ENCODE data around the gene CALM1.
A peak's percentile ranks its signal among the peaks of the same experiment; 100 is the strongest.

CALM1 gene

GRCh38 chr14:90444077-90444696, 47.4 kb downstream of the CALM1 start:
- TF ChIP-seq CTCF (IDR thresholded peaks at IDR 0.05; ENCODE audit: insufficient read depth, low read depth, low read length, missing control alignments): no peak
- H3K4me3 ChIP-seq (ENCODE audit: low read length): no peak overlapping the region
- peak; percentile 100 for DNase-seq (ENCODE audit: low read depth)

GRCh38 chr14:90445011-90445410, 48.2 kb downstream of the CALM1 start:
- no peak overlapping the region for H3K4me3 ChIP-seq (ENCODE audit: low read length)
- no peak for TF ChIP-seq CTCF (IDR thresholded peaks at IDR 0.05; ENCODE audit: insufficient read depth, low read depth, low read length, missing control alignments)
- DNase-seq (ENCODE audit: low read depth): peak; percentile 46

GRCh38 chr14:90446405-90446804, 49.6 kb downstream of the CALM1 start:
- H3K4me3 ChIP-seq (ENCODE audit: low read length): no peak overlapping the region
- peak; percentile 49 for DNase-seq (ENCODE audit: low read depth)
- TF ChIP-seq CTCF (IDR thresholded peaks at IDR 0.05; ENCODE audit: insufficient read depth, low read depth, low read length, missing control alignments): no peak

- no peak overlapping the region for H3K4me3 ChIP-seq (ENCODE audit: low read length)
- DNase-seq (ENCODE audit: low read depth): peak; percentile 31
- no peak for TF ChIP-seq CTCF (IDR thresholded peaks at IDR 0.05; ENCODE audit: insufficient read depth, low read depth, low read length, missing control alignments)
Measured at GRCh38 chr14:90447720-90448497, 51.1 kb downstream of the CALM1 start.

- TF ChIP-seq CTCF (IDR thresholded peaks at IDR 0.05; ENCODE audit: insufficient read depth, low read depth, low read length, missing control alignments): no peak
- H3K4me3 ChIP-seq (ENCODE audit: low read length): no peak overlapping the region
- no peak for DNase-seq (ENCODE audit: low read depth)
Measured at GRCh38 chr14:90449411-90449810, 52.6 kb downstream of the CALM1 start.

- no peak for DNase-seq (ENCODE audit: low read depth)
- H3K4me3 ChIP-seq (ENCODE audit: low read length): no peak overlapping the region
- no peak for TF ChIP-seq CTCF (IDR thresholded peaks at IDR 0.05; ENCODE audit: insufficient read depth, low read depth, low read length, missing control alignments)
Measured at GRCh38 chr14:90450151-90450550, 53.3 kb downstream of the CALM1 start.
